GM19468 (cell line): ENCODE measurements around the gene JARID2.

ENCODE experiments used
- ATAC-seq: cut with Tn5 transposase; IDR thresholded peaks from one replicate; pipeline ENCODE4 v1.9.1; 2021; ENCODE audit warnings: mild to moderate bottlenecking, moderate library complexity, moderate number of reproducible peaks; ENCODE audit not compliant: unreplicated experiment; ENCODE audit errors: extremely low read depth

The JARID2 gene

DNA sequence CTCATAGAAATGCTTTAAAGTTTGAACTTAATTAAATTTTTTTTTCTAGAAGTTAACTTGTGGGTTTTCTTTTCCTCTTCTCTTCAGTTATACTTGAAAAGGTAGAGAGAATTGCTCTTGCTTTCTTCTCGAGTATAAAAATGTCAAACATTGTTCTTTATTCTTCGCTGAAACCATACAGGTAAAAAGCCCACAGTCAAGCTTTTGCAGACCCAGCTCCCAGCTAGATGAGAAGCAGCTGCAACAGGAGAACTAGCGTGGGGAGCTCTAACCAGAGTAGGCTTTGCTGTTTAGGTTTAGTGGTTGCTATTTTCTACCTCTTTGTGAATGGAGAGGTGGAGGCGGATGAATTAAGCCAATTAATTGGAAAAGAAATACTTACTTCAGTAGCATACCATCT is 102.7 kb downstream of the JARID2 start:
- ATAC-seq, result no peak

DNA sequence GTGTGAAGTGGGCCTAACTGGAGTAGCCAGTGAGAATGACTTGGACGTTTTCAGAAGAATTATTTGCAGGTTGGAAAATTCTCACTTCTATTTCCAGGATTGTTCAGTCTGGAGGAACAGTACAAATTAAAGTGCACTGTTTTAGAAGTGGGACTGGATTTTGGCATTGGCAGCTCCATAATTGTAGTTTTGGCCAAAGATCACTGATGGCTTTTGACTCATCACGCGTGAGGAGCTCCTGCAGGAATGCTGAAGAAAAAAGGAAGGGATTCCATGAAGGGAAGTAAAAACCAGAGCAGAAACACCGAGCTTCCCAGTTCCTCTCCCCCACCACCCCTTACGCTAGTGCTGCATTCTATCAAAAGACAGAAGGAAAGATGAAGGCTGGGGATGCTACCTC is 103.5 kb downstream of the JARID2 start:
- ATAC-seq, result no peak

GRCh38 chr6:15350386-15351083 is 104.7 kb downstream of the JARID2 start:
- no peak for ATAC-seq

DNA sequence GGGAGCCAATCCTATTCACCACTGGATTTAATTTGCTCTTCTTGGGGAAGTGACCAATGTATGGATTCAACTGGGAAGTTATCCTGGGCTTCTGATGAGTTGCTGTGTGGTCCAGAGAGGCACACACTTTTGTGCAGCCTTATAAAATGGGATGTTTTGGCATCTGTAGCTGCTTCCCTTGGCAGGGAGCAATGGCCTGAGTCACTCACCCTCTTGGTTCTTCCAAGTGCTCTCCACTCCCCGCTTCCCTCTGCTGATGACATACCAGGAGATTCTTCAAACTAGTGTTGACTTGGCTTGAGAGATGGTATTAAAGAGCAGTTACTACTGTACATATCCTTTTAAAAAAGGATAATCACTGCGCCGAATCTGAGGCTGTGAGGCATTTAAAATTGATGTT is 105.8 kb downstream of the JARID2 start:
- ATAC-seq, result no peak

GRCh38 chr6:15352220-15352619 is 106.4 kb downstream of the JARID2 start:
- no peak for ATAC-seq

GRCh38 chr6:15352845-15353244 is 107.0 kb downstream of the JARID2 start:
- ATAC-seq, result no peak

- ATAC-seq, result no peak
These were observed 109.8 kb downstream of the JARID2 start for GRCh38 chr6:15355683-15356099.

- no peak for ATAC-seq
These were observed 110.3 kb downstream of the JARID2 start for GRCh38 chr6:15356179-15356578.

DNA sequence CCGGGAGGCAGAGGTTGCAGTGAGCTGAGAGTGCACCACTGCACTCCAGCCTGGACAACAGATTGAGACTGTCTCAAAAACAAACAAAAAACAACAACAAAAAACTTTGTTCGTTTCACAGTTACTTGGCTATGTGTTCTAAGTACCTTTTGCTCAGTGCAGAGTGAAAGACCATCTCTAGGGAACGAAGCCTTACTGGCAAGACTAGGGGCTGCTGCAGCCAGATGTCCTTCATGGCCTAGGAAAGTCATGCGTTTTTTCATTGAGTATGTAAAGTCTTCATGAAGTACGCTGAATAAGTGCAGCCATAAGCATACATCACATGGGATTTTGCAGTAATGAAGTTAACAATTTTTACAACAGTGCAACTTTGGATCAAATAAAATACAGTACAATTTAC is 111.1 kb downstream of the JARID2 start:
- ATAC-seq, result no peak

DNA sequence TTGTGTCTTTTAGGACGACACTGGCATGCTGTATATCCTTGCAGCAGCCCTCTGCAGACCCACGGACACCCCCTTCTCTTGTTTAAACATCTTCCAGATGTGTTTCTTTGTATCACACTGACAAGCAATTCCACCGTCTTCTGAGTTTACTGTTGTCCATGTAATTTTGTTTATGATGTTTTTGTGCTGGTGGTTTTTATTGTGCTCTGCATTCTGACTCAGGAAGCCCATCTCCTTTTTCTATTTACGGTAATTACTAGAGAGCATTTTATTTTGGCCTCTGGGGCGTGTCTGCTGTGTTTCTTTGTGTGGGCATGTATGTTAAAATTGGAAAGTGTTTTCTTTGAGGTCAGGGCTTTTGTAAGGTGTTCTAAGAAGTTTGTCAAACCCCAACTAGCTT is 111.9 kb downstream of the JARID2 start:
- ATAC-seq, result no peak

DNA sequence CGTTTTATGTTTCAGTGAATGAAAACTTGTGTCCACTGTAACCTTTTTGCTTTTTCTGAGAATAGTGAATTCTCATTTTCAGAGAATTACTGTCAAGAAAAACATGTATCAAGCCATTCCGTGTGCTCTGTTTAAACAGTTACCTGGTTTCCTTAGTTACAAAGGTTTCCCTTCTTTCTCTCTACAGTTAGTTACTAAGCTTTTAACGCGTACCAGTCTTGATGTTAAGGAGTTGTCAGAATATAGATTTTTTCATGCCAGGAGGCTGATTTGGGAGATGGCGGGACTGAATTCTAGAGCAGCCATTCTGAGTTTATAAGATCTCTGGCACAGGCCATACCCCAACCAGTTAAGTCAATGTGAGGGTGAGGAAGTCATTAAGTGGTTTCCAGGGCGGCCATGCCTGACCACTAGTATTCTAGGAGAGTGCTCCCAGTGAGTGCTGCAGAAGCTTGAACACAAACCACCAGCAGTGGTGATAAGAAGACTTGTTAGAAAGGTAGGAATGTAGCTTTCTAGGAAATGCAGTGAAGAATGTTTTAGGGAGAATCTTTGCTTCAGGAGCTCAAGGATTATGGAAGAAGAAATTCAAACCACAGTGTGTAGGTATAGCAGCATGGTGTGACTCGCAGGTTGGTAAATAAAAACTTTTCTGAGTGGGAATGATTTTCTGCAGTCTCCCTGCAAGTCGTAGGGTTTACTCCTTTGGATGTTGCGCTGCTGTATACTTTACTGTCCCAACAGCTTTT is 112.9 kb downstream of the JARID2 start:
- no peak for ATAC-seq

DNA sequence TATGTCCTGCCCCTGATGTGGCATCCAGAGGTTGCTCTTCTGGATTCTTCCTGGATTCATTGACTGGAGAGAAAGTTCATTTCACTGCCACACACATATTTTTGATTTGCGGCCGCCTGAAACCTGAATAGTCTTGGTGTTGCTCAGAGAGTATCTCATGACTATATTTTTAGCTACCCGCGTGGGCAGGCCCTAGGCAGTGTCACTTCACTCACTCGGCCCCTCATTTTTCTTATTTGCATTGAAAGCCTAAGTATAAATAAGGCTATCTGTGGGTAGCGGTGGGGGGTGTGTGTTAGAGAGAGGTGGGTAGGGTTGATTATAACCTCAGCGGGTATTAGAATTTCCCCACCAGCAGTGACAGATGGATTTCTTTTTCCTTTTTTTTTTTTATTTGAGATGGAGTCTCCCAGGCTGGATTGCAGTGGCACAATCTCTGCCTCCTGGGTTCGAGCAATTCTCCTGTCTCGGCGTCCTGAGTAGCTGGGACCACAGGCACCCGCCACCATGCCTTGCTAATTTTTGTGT is 113.5 kb downstream of the JARID2 start:
- peak; percentile 15 for ATAC-seq

DNA sequence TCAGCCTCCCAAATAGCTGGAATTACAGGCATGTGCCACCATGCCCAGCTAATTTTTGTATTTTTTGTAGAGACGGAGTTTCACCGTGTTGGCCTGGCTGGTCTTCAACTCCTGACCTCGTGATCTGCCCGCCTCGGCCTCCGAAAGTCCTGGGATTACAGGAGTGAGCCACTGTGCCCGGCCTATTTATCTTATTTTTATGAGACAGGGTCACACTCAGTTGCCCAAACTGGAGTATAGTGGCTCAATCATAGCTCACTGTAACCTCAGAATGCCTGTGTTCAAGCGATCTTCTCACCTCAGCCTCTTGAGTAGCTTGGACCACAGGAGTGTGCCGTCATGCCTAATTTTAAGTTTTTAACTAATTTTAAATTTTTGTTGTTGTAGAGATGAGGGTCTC is 114.4 kb downstream of the JARID2 start:
- ATAC-seq, result no peak

DNA sequence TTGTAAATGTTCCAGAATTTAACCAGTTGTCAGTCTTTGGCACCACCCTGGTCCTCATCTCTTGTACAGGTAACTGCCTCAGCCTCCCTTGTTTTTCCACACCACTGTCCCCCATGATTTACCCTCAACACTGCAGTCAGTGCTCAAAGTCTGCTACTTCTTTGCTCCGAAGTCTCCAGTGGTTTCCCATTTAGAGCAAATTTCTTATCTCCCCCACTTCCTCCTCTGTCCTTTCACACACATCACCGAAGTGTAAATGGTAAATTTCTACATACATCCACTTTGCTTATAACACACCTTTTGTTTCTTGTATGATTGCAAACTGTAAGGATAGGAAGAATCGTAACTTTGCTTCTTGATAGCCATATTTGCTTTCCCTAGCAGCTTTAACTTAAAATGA is 115.3 kb downstream of the JARID2 start:
- ATAC-seq, result no peak

GRCh38 chr6:15362274-15363160 is 116.6 kb downstream of the JARID2 start:
- ATAC-seq, result no peak

GRCh38 chr6:15363164-15363522 is 117.3 kb downstream of the JARID2 start:
- no peak for ATAC-seq

DNA sequence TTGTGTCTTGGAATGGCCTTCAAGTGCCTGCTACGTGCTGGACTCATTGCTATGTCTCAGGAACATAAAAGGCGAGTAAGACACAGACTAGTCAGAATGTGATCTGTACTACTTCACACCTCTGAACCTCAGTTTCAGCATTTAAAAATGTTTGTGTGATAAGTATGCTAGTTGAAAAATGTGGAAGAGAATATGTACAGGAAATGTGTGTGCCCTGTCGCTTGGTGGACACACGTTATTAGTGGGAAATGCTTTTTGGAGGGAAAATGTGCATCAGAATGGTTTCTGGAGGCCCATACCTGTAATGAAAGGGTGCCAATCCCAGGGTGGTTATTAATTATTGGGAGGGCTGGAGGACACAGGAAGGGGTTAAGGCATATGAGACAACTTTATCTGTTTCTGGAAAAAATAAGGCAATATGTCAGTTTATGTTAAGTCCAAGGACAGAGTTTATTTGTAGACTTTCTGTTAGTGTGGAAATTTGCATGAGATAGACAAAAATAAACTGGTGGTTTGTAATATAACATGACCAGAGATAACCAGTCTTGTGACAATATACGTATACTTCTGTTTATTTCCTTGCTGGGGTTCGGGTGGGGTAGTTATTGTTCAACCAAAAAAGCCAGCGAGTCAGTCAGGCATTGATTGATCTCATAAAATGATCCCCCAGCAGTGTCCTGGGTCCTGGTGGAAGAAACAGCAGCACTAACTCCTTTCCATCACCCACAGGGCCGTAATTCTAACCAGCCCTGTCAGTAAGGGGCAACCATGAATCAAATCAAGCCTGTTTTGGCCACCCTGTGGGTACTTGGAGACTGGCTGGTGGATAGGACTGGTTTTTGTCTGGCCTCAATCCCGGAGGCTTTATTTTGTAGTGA is 117.9 kb downstream of the JARID2 start:
- ATAC-seq, result no peak

DNA sequence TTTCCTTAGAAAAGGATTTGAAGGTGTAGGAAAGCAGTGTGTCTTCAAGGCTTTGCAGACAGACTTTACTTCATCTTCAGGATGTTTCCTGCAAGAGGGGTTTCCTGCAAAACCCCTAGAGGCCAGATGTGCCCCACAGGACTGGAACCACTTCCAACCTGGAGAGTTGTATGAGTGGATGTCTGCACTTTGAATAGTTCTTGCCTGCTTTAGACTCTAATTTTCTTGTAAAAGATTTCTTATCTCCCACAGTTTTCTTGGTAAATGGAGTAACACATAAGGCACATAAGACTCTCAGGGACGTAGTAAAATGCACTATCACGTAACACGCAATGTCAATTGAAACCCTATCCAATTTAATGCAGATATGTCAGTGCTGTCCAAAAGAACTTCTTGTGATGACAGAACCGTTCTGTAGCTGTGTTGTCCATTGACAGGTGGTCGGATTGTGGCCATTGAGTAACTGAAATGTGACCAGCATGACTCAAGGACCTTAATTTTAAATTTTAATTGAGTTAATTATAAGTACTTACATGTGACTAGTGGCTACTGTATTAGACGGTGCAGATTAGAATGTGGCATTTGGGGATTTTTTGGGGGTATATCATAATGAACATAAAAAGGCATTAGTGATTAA is 118.7 kb downstream of the JARID2 start:
- no peak for ATAC-seq

- ATAC-seq, result no peak
These were observed 119.4 kb downstream of the JARID2 start for GRCh38 chr6:15365273-15365687.
